Renal cortex interstitium (tissue), 11 donors: Measurements from ENCODE around the gene GPC3. TPM values are rescaled to one million over a fixed set of nuclear protein-coding genes. Genes with fewer than 3 reads are reported as not detected.

ENCODE experiments used
- DNase-seq, 11 donors: peaks; one replicate each; pipeline ENCODE4 v3.0.0-alpha.2; 2013; ENCODE audit warnings: low read depth in 9 of 11, low spot score in 4 of 11; ENCODE audit errors: extremely low read depth in 1 of 11
- polyA plus RNA-seq, 3 donors: library from polyadenylated mRNA; unstranded; fragments of 120-200 nt; gene quantifications; one replicate each; pipeline ENCODE4 v1.2.1, GENCODE V29; 2013; ENCODE audit not compliant: insufficient read length in 3 of 3

The GPC3 gene
- polyA plus RNA-seq, 3 donors = 1,038 to 1,396 (median 1,308) TPM

GRCh38 chrX:133983256-133983973 is 2.0 kb downstream of the GPC3 start:
- no peak for DNase-seq

DNA sequence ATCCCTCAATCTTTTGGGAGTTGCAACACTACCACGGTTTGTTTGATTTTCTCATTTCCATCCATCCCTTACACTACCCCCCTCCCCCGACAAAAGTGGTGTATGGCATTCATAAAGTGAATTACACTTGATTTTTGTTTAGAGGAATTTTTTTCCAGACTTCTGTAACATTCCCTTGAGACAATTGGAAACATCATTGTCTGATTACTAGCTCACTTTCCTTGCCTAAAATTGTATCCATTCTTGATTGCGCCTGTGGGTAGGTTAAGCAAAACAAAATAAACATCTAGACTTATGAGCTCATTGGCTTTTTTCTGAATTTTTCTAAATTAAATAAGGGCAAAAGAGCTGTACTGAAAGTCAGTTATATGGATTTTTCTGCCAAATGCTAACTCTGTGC is 3.5 kb downstream of the GPC3 start:
- DNase-seq = no peak

DNA sequence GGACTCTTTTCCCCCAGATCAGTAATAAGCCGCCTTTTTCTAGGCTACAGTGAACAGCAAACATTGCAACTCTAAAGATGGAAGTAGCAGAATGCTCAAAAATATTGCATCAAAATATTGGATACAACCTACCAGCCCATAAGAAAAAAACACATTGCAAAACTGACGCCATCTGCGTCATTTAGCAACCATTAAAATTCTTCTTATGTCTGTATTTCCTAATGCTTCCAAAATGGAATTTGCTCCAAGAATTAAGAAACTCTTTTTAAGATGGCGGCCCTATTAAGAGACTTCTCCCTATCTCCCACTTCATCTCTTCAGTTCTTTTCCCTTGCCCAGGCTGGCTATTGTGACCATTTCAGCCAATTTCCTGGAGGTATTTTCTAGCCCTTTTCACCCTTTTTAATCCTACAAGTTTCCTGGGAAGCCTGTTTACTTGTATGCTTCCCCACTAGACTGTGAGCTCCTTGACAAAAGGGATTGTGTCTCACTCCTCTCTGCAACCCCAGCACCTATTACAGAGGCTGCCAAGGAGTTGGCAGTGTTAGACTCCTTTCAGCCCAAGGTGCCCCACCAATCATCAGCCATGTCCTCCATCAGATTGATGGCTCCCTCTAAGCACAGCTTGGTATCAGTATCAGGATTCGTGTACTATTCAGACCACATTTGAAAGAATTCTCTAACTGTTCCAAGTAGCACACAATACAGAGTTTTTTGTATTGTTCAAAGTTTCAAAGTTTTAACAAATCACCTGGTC is 4.4 kb downstream of the GPC3 start:
- no peak for DNase-seq

GRCh38 chrX:133980406-133980805 is 5.0 kb downstream of the GPC3 start:
- DNase-seq = no peak

DNA sequence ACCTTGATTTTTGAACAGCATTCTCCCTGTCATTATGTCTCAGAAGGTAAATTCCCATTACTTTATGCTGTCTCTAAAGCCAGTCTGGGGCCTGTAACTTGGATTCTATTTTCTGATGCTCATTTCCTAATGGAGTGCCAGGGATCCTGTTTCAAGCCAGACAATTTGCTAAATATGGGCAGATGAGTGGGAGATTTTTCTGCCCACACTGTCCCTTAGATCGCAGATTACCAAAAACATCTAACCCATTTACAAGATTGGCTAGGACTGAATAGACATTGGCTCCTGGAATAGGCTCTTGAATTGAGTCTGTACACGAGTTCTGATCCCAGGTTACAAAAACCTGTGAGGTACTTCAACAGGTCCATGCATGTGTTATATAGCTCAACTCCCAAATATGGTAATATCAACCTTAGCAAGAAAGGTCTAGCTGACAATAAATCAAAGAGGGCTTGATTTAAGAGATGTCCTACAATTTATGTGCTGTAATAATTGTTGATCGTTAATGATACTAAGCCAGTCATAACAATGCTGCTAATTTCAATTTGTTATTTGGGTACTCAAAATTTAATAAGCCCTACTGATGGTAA is 5.7 kb downstream of the GPC3 start:
- no peak for DNase-seq

DNA sequence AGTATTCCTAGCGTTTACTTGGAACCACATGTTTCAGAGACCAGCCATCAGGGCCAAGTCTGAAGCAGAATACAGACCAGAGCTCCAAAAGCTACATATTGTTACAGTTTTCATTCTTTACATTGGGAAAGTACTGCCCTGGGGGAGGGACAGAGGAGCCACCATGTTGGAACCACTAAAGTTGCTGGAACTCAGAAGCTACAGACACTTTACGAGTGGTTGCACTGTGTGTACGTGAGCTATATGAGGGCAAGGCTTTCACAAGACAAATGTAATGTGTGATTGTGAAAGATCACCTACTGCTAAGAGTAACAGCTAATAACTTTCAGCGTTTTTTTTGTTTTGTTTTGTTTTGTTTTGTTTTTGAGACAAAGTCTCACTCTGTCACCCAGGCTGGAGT is 11.7 kb downstream of the GPC3 start:
- no peak for DNase-seq

DNA sequence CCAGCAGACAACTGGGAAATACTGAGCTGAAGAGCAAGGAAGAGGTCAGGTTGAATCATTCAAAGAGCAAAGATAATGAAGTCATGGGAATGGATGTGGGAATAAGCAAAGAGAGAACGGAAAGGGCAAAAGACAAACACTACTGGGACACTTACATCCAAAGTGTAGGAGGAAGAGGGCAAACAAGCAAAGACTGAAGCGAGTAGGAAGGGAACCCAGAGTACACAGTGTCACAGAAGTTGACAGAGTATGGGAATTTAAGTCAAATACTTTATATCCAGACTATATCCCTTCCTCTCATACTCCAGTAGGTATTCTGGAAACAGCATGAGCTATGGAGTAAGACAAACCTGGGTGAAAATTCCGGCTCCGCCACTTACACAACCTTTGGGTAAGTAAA is 12.5 kb downstream of the GPC3 start:
- no peak for DNase-seq

- DNase-seq = no peak
Measured at GRCh38 chrX:133971586-133971985, 13.8 kb downstream of the GPC3 start.

- DNase-seq = peak in 2 of 11 donors; percentile 27 to 46
Measured at GRCh38 chrX:133970076-133970475, 15.3 kb downstream of the GPC3 start.

DNA sequence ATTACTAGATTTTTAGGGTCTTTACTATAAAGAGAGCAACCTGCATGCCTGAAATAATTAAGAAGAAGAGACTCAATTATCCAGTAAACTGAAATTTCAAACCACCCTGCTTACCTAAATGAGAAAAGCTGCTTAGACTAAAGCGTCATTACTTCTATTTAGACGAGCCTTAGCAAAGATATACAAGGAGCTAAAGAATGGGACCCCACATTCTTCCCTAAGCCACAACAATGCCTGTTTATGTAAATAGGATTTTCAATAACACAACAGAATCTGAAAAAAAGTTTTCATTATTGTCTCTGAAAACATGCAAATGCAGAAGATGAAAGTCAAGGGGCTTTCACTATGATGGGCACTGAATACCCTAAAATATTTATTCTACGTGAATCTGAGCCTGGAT is 16.2 kb downstream of the GPC3 start:
- DNase-seq = no peak

- DNase-seq = no peak
Measured at GRCh38 chrX:133968109-133968508, 17.3 kb downstream of the GPC3 start.

GRCh38 chrX:133966199-133966598 is 19.2 kb downstream of the GPC3 start:
- DNase-seq = no peak

DNA sequence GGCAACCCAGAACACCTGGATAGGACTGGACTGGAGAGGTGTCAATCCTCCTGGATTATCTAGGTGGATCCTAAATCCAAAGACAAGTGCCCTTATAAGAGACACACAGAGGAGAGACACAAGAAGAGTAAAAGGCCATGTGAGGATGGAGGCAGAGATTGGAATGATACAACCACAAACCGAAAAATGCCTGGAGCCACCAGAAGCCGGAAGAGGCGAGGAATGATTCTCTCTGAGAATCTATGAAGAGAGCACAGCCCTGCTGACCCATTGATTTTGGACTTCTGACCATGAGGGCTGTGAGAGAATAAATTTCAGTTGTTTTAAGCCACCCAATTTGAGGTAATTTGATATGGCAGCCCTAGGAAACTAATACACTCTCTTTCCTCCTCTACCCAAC is 20.1 kb downstream of the GPC3 start:
- DNase-seq = no peak

- no peak for DNase-seq
Measured at GRCh38 chrX:133961046-133961445, 24.3 kb downstream of the GPC3 start.

DNA sequence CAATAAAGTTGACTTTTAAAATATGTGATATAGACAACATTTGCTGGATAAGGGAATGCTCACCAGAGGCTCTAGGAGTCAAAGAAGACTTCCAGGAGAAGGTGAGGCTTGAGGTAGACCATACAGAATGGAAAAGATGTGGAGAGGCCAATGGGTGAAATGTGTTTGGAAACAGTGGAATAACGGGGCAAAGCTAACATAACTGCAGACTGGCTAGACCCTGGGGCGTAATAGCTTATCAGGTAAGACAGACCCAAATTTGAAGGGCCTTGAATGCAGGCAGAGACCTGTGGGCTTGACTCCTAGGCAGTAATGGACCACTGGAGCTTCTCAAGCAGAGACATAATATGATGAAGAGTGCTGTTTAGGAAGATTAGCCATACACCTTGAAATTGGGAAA is 25.4 kb downstream of the GPC3 start:
- no peak for DNase-seq

DNA sequence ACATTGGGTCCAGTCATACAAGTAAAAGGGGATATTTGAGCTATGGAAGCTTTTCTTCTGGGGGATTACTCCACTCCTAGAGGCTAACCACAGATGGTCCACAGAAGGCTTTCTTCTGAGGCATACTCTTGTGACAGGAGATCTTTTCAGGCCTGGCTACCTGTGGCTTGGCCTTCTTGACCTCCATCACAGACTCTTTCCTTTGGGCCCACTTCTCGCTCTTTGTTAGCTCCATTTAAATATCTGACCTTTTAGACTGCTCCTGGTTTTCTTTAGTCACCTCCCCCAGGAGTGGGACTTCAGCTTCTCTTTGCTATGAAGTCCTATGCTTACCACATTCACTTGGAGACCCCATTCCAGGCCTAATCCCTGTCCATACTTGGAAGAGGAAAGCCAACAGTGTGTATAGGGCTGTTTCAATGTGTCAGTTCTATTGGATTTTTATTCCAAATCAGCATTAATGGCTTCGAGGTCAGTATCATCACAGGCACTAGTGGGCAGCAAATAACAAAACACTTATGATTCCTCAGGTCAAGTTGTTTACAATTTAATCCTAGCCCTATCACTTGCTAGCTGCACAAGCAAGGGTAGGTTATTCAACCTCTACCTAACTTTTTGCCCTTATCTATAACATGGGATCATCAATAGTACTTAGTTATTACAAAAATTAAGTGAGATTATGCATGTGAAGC is 26.3 kb downstream of the GPC3 start:
- no peak for DNase-seq

GRCh38 chrX:133956570-133957340 is 28.6 kb downstream of the GPC3 start:
- DNase-seq = no peak

- DNase-seq = no peak
Measured at GRCh38 chrX:133953785-133954355, 31.5 kb downstream of the GPC3 start.

DNA sequence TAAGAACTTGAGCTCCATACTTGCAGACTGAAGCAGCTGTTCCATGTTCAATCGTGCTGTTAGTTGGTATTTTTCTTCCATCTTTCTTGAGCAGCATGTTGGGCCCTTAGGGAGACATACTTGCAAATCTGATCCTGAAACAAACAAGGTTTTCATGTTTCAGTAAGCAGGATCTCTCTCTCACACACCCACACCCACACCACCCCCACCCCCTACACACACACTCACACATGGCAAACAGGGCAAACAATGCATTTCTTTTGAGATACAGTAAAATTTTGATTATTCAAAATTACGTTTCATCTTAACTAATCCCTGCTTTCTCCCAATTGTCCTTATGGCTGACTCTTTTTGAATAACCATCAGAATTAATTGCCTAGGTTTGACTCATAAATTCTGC is 32.3 kb downstream of the GPC3 start:
- no peak for DNase-seq
